ENCODE results near the gene LYRM1. TPM values are rescaled to one million over a fixed set of nuclear protein-coding genes. Genes with fewer than 3 reads are reported as not detected.

The LYRM1 gene
- total and polyA plus RNA-seq, 4 donors = 27.8 to 50.5 (median 31.1) TPM

GRCh38 chr16:20884240-20884556 lies 16.4 kb upstream of the LYRM1 start:
- TF ChIP-seq CTCF (IDR thresholded peaks at IDR 0.05; ENCODE audit: control extremely low read depth, extremely low read depth) = no peak
- DNase-seq (no peak), ATAC-seq (ENCODE audit: insufficient read depth, low FRiP score) (no peak)
- H3K27me3 ChIP-seq (ENCODE audit: control insufficient read depth in 3 of 3, insufficient read depth in 3 of 3, low read length in 2 of 3) = no peaks in the 10 kb centered on the region
- WGBS, 2 donors = 35 to 52% methylated on average over 1 of the region's 1 CpG
- H3K9ac ChIP-seq (ENCODE audit: insufficient read depth in 1 of 2, low read length in 2 of 2) = no peak overlapping the region
- no peaks in the 10 kb centered on the region for H3K9me3 ChIP-seq (ENCODE audit: control insufficient read depth in 4 of 4, insufficient read depth in 3 of 4, low read length in 3 of 4)
- no peak overlapping the region for H3K4me3 ChIP-seq
- peaks cover 0 to 38% (median 2%) of the 10 kb centered on the region in 5 donors for H3K4me1 ChIP-seq (ENCODE audit: control insufficient read depth in 5 of 5, insufficient read depth in 5 of 5, low read length in 5 of 5)
- H3K36me3 ChIP-seq (ENCODE audit: control insufficient read depth in 4 of 4, insufficient read depth in 4 of 4, low read length in 4 of 4) = peaks cover 1 to 3% (median 2%) of the 10 kb centered on the region in 4 donors
- H3K27ac ChIP-seq (ENCODE audit: low read depth in 1 of 2, low read length in 1 of 2) = no peak overlapping the region

- peaks cover 0 to 34% (median 2%) of the 10 kb centered on the region in 5 donors for H3K4me1 ChIP-seq (ENCODE audit: control insufficient read depth in 5 of 5, insufficient read depth in 5 of 5, low read length in 5 of 5)
- H3K9ac ChIP-seq (ENCODE audit: insufficient read depth in 1 of 2, low read length in 2 of 2) = no peak overlapping the region
- WGBS, 2 donors = 0 to 50% methylated on average over 1 of the region's 1 CpG
- no peaks in the 10 kb centered on the region for H3K9me3 ChIP-seq (ENCODE audit: control insufficient read depth in 4 of 4, insufficient read depth in 3 of 4, low read length in 3 of 4)
- H3K36me3 ChIP-seq (ENCODE audit: control insufficient read depth in 4 of 4, insufficient read depth in 4 of 4, low read length in 4 of 4) = peaks cover 3 to 4% (median 3%) of the 10 kb centered on the region in 4 donors
- H3K4me3 ChIP-seq = no peak overlapping the region
- DNase-seq (no peak), ATAC-seq (ENCODE audit: insufficient read depth, low FRiP score) (no peak)
- H3K27ac ChIP-seq (ENCODE audit: low read depth in 1 of 2, low read length in 1 of 2) = no peak overlapping the region
- H3K27me3 ChIP-seq (ENCODE audit: control insufficient read depth in 3 of 3, insufficient read depth in 3 of 3, low read length in 2 of 3) = no peaks in the 10 kb centered on the region
- no peak for TF ChIP-seq CTCF (IDR thresholded peaks at IDR 0.05; ENCODE audit: control extremely low read depth, extremely low read depth)
Observed at GRCh38 chr16:20886320-20886719, 14.3 kb upstream of the LYRM1 start.

GRCh38 chr16:20887207-20887606 lies 13.4 kb upstream of the LYRM1 start:
- no peak overlapping the region for H3K4me3 ChIP-seq
- DNase-seq (no peak), ATAC-seq (ENCODE audit: insufficient read depth, low FRiP score) (no peak)
- WGBS, 2 donors = 96 to 100% methylated on average over 1 of the region's 1 CpG
- H3K9me3 ChIP-seq (ENCODE audit: control insufficient read depth in 4 of 4, insufficient read depth in 3 of 4, low read length in 3 of 4) = no peaks in the 10 kb centered on the region
- H3K4me1 ChIP-seq (ENCODE audit: control insufficient read depth in 5 of 5, insufficient read depth in 5 of 5, low read length in 5 of 5) = peaks cover 0 to 31% (median 2%) of the 10 kb centered on the region in 5 donors
- no peak for TF ChIP-seq CTCF (IDR thresholded peaks at IDR 0.05; ENCODE audit: control extremely low read depth, extremely low read depth)
- H3K27me3 ChIP-seq (ENCODE audit: control insufficient read depth in 3 of 3, insufficient read depth in 3 of 3, low read length in 2 of 3) = no peaks in the 10 kb centered on the region
- H3K9ac ChIP-seq (ENCODE audit: insufficient read depth in 1 of 2, low read length in 2 of 2) = no peak overlapping the region
- H3K27ac ChIP-seq (ENCODE audit: low read depth in 1 of 2, low read length in 1 of 2) = no peak overlapping the region
- H3K36me3 ChIP-seq (ENCODE audit: control insufficient read depth in 4 of 4, insufficient read depth in 4 of 4, low read length in 4 of 4) = peaks cover 3 to 8% (median 4%) of the 10 kb centered on the region in 4 donors

GRCh38 chr16:20889625-20890275 lies 10.8 kb upstream of the LYRM1 start:
- H3K27me3 ChIP-seq (ENCODE audit: control insufficient read depth in 3 of 3, insufficient read depth in 3 of 3, low read length in 2 of 3) = no peaks in the 10 kb centered on the region
- 86 to 87% methylated on average over 4 of the region's 4 CpGs for WGBS, 2 donors
- H3K4me3 ChIP-seq = no peak overlapping the region
- no peaks in the 10 kb centered on the region for H3K9me3 ChIP-seq (ENCODE audit: control insufficient read depth in 4 of 4, insufficient read depth in 3 of 4, low read length in 3 of 4)
- peaks cover 0 to 18% (median 2%) of the 10 kb centered on the region in 5 donors for H3K4me1 ChIP-seq (ENCODE audit: control insufficient read depth in 5 of 5, insufficient read depth in 5 of 5, low read length in 5 of 5)
- no peak for TF ChIP-seq CTCF (IDR thresholded peaks at IDR 0.05; ENCODE audit: control extremely low read depth, extremely low read depth)
- H3K9ac ChIP-seq (ENCODE audit: insufficient read depth in 1 of 2, low read length in 2 of 2) = no peak overlapping the region
- H3K36me3 ChIP-seq (ENCODE audit: control insufficient read depth in 4 of 4, insufficient read depth in 4 of 4, low read length in 4 of 4) = peaks cover 2 to 13% (median 6%) of the 10 kb centered on the region in 4 donors
- DNase-seq (peak in 1 of 3 donors; percentile 55), ATAC-seq (ENCODE audit: insufficient read depth, low FRiP score) (no peak)
- H3K27ac ChIP-seq (ENCODE audit: low read depth in 1 of 2, low read length in 1 of 2) = peak overlapping the region in 1 of 2 donors; percentile 63

Measured in lung (tissue), 12 donors.